ENCODE measurements around the gene U2SURP.

- no peak for TF ChIP-seq EZH2 (IDR thresholded peaks at IDR 0.05; ENCODE audit: insufficient read depth, poor library complexity, severe bottlenecking)
- no peak for TF ChIP-seq EZH2phosphoT487 (IDR thresholded peaks at IDR 0.05; ENCODE audit: insufficient read depth, low read depth)
These were observed 37.6 kb upstream of the U2SURP start, which contains the start of gene PAQR9 for GRCh38 chr3:142963516-142964448.

All from GM23248 (cell line).